Neural progenitor cell (in vitro differentiated cells): ENCODE measurements around the gene C21orf58. TPM values are rescaled to one million over a fixed set of nuclear protein-coding genes. Genes with fewer than 3 reads are reported as not detected.

Experiments used
- total RNA-seq: library from RNA; depleted of rRNA; stranded (reverse); fragments of >200 nt; gene quantifications from 2 replicates; pipeline ENCODE4 v1.2.3, GENCODE V29; 2015; ENCODE audit warnings: low replicate concordance

Gene C21orf58
- total RNA-seq, 1 donor from 2014 or later = 26.2 TPM

Other genes starting within 250 kb of the C21orf58 start
- 5.2 and 22.8 TPM in 2 replicates for gene COL6A2, start 225.8 kb downstream of the C21orf58 start, total RNA-seq
- 0.96 TPM in 1 of 2 replicates, not detected in the other for gene FTCD, start 168.3 kb downstream of the C21orf58 start, total RNA-seq
- gene SPATC1L, start 139.4 kb downstream of the C21orf58 start, total RNA-seq = 5.1 and 20.2 TPM in 2 replicates
- 26.7 and 90.5 TPM in 2 replicates for gene LSS, start 95.1 kb downstream of the C21orf58 start, total RNA-seq
- gene MCM3AP, start 38.3 kb downstream of the C21orf58 start, total RNA-seq = 72.4 and 101 TPM in 2 replicates
- gene YBEY, start 37.5 kb downstream of the C21orf58 start, total RNA-seq = 42.2 and 47.3 TPM in 2 replicates
- 32.3 and 42.0 TPM in 2 replicates for gene PCNT, start 286 bp upstream of the C21orf58 start, total RNA-seq
- gene DIP2A, start 135.0 kb upstream of the C21orf58 start, total RNA-seq = 50.7 and 54.1 TPM in 2 replicates